NT2/D1 (cell line): Measurements from ENCODE around the gene SRP19.
A peak's percentile ranks its signal among the peaks of the same experiment; 100 is the strongest.

Experiments used
- DNase-seq: peaks from one replicate; pipeline ENCODE4 v3.0.0-alpha.2; 2011; ENCODE audit warnings: low read depth, low spot score
- H3K27me3 ChIP-seq: 2 replicates; pipeline ENCODE4 v1.6.0; 2011; ENCODE audit warnings: mild to moderate bottlenecking; ENCODE audit not compliant: insufficient read length, insufficient read depth
- H3K36me3 ChIP-seq: 2 replicates; pipeline ENCODE4 v1.6.1; 2011; ENCODE audit warnings: mild to moderate bottlenecking, low read length, mixed read lengths; ENCODE audit not compliant: insufficient read depth, insufficient read length
- H3K4me1 ChIP-seq: 2 replicates; pipeline ENCODE4 v1.5.1; 2011; ENCODE audit not compliant: insufficient read depth, insufficient read length
- H3K4me3 ChIP-seq: 2 replicates; pipeline ENCODE4 v1.5.1; 2011; ENCODE audit warnings: low read depth; ENCODE audit not compliant: insufficient read length
- H3K9ac ChIP-seq: 2 replicates; pipeline ENCODE4 v1.6.0; 2011; ENCODE audit warnings: low read depth; ENCODE audit not compliant: insufficient read length
- H3K9me3 ChIP-seq: 2 replicates; pipeline ENCODE4 v1.5.1; 2011; ENCODE audit warnings: mild to moderate bottlenecking, low read length; ENCODE audit not compliant: insufficient read depth
- SUZ12 ChIP-seq: IDR thresholded peaks from 2 replicates; pipeline ENCODE4 v1.6.1; 2011; ENCODE audit not compliant: insufficient read length, insufficient read depth; ENCODE audit errors: extremely low read depth
- YY1 ChIP-seq: IDR thresholded peaks from 2 replicates; pipeline ENCODE4 v1.6.1; 2011; ENCODE audit not compliant: insufficient read length, insufficient read depth
- ZNF274 ChIP-seq: IDR thresholded peaks from 2 replicates; pipeline ENCODE4 v1.6.1; 2011; ENCODE audit warnings: mild to moderate bottlenecking, low read depth, low read length

The SRP19 gene

GRCh38 chr5:112860929-112861637 is at the start of gene SRP19:
Gene SRP19 (plus strand): TSS chr5:112861287. CDS start chr5:112861377, 90 bp downstream.
- Histone ChIP-seq H3K4me3 (peak within 1 kb of the TSS; percentile 96), H3K4me1 (peaks cover 3% of the 10 kb centered on the region), H3K27me3 (no peaks in the 10 kb centered on the region), H3K9me3 (no peaks in the 10 kb centered on the region), H3K9ac (peak within 1 kb of the TSS; percentile 95), H3K36me3 (peaks cover 36% of the 10 kb centered on the region)
- TF ChIP-seq YY1 (no peak), SUZ12 (no peak), ZNF274 (no peak)
- peak; percentile 90 for DNase-seq

- no peaks in the 10 kb centered on the region for H3K9me3 ChIP-seq
- no peak for DNase-seq
- TF ChIP-seq SUZ12 (no peak), YY1 (no peak), ZNF274 (no peak)
- no peak overlapping the region for H3K9ac ChIP-seq
- H3K36me3 ChIP-seq, result peaks cover 9% of the 10 kb centered on the region
- H3K27me3 ChIP-seq, result no peaks in the 10 kb centered on the region
- H3K4me3 ChIP-seq, result no peak overlapping the region
- H3K4me1 ChIP-seq, result no peaks in the 10 kb centered on the region
Measured at GRCh38 chr5:112812549-112812948, 48.5 kb upstream of the SRP19 start.

DNA sequence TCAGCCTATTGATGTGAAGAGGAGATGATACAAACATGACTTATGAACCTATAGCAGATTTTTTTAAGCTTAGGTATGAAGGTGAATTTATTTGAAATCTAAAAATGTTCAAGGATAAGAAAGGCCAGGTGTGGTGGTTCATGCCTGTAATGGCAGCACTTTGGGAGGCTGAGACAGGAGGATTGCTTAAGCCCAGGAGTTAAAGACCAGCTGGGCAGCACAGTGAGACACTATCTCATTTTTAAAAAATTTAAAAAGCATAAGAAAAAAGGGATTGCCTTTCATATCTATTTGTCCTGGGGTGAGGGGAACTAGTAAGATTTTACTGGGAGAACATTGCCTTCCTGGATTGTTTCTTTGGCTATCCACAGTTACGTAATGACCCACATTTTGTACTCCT is 40.8 kb upstream of the SRP19 start:
- TF ChIP-seq SUZ12 (no peak), YY1 (no peak), ZNF274 (no peak)
- Histone ChIP-seq H3K4me3 (no peak overlapping the region), H3K9ac (no peak overlapping the region), H3K4me1 (no peaks in the 10 kb centered on the region), H3K9me3 (no peaks in the 10 kb centered on the region), H3K36me3 (peaks cover 14% of the 10 kb centered on the region), H3K27me3 (no peaks in the 10 kb centered on the region)
- DNase-seq, result no peak

- no peak overlapping the region for H3K9ac ChIP-seq
- H3K27me3 ChIP-seq, result no peaks in the 10 kb centered on the region
- peaks cover 8% of the 10 kb centered on the region for H3K36me3 ChIP-seq
- no peaks in the 10 kb centered on the region for H3K9me3 ChIP-seq
- no peaks in the 10 kb centered on the region for H3K4me1 ChIP-seq
- H3K4me3 ChIP-seq, result no peak overlapping the region
- no peak for TF ChIP-seq ZNF274
- DNase-seq, result no peak
Measured at GRCh38 chr5:112822456-112822855, 38.6 kb upstream of the SRP19 start.

DNA sequence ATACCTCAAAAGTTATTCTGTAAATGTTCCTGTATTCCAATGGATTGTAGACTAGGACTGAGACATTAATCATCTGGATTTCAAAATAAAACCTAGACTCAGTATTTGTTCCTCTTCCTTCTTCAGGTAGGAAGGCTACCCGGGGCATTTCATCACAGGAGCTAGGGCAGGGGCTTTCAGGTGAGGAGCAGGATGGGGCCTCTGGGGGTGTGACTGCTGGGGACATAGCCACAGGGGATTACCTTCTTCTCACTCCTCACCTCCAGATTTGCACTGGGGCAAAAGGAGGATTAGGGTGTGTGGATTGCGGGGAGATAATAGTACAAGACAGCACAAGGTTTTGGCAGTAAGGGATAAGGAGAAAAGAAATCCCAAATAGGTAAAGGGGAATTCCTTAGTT is 37.9 kb upstream of the SRP19 start:
- Histone ChIP-seq H3K4me1 (no peaks in the 10 kb centered on the region), H3K9me3 (no peaks in the 10 kb centered on the region), H3K27me3 (no peaks in the 10 kb centered on the region), H3K4me3 (no peak overlapping the region), H3K9ac (no peak overlapping the region), H3K36me3 (peaks cover 15% of the 10 kb centered on the region)
- no peak for DNase-seq
- TF ChIP-seq SUZ12 (no peak), YY1 (no peak), ZNF274 (no peak)

- H3K36me3 ChIP-seq, result peaks cover 19% of the 10 kb centered on the region
- no peaks in the 10 kb centered on the region for H3K9me3 ChIP-seq
- no peak for DNase-seq
- no peaks in the 10 kb centered on the region for H3K27me3 ChIP-seq
- no peak overlapping the region for H3K9ac ChIP-seq
- TF ChIP-seq YY1, result no peak
- TF ChIP-seq SUZ12, result no peak
- TF ChIP-seq ZNF274, result no peak
- H3K4me3 ChIP-seq, result no peak overlapping the region
- H3K4me1 ChIP-seq, result no peaks in the 10 kb centered on the region
Measured at GRCh38 chr5:112823656-112824055, 37.4 kb upstream of the SRP19 start.

DNA sequence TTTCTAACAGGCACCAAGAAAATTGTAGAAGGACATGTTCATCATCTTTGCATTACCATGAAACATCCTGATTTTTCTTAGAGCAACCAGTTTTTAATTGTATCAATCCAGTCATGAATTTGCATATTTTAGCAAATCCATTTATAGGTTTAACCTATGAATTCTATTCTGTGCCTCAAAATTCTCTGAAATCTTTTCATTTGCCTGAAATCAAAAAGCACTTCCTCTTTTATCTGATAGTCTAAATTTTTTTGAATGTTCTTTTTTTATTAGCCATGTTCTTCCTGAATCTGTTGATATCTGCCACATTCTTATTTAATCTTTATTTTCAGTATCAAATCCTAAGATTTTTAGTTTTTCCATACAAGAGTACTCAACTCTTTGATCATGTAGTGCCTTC is 36.9 kb upstream of the SRP19 start:
- TF ChIP-seq SUZ12 (no peak), ZNF274 (no peak), YY1 (no peak)
- Histone ChIP-seq H3K4me1 (no peaks in the 10 kb centered on the region), H3K9me3 (no peaks in the 10 kb centered on the region), H3K36me3 (peaks cover 21% of the 10 kb centered on the region), H3K4me3 (no peak overlapping the region), H3K27me3 (no peaks in the 10 kb centered on the region), H3K9ac (no peak overlapping the region)
- DNase-seq, result no peak

DNA sequence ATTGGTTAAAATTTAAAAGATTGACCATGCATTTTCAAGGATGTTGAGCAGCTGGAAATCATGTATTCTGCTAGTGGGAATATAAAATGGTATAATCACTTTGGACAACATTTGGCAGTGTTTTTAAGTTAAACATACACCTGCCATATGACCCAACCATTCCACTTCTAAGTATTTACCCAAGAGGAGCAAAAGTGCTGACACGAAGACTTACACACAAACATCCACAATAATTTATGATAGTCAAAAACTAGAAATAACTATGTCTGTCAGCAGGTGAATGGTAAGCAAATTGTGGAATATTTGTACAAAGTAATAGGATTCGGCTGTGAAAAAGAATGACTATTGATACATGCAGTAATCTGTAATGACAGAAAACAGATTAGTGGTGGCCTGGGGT is 30.7 kb upstream of the SRP19 start:
- H3K4me1 ChIP-seq, result no peaks in the 10 kb centered on the region
- H3K36me3 ChIP-seq, result peaks cover 18% of the 10 kb centered on the region
- TF ChIP-seq YY1 (no peak), ZNF274 (no peak), SUZ12 (no peak)
- DNase-seq, result no peak
- no peak overlapping the region for H3K9ac ChIP-seq
- H3K27me3 ChIP-seq, result no peaks in the 10 kb centered on the region
- no peak overlapping the region for H3K4me3 ChIP-seq
- H3K9me3 ChIP-seq, result no peaks in the 10 kb centered on the region
